GM23248 (cell line): Measurements from ENCODE around the gene TRMT1L. TPM values are rescaled to one million over a fixed set of nuclear protein-coding genes. Genes with fewer than 3 reads are reported as not detected.

Experiments
- DNase-seq: peaks from one replicate; pipeline ENCODE4 v3.0.0-alpha.2; 2015
- H2AFZ ChIP-seq: fragments of 200-600 bp; sonication (generic); 2 replicates; pipeline ENCODE4 v1.6.1; 2016; ENCODE audit warnings: antibody characterized with exemption
- H3F3A ChIP-seq: fragments of 200-600 bp; sonication (generic); 2 replicates; pipeline ENCODE4 v1.6.1; 2016; ENCODE audit warnings: mild to moderate bottlenecking, antibody characterized with exemption, mixed run types; ENCODE audit not compliant: insufficient read depth
- H3K27ac ChIP-seq: fragments of 200-600 bp; sonication (generic); 2 replicates; pipeline ENCODE4 v1.5.1; 2016; ENCODE audit warnings: mild to moderate bottlenecking
- H3K27me3 ChIP-seq: fragments of 200-600 bp; sonication (generic); replicated peaks from 2 replicates; pipeline ENCODE4 v1.6.1; 2016; ENCODE audit warnings: mild to moderate bottlenecking; ENCODE audit not compliant: insufficient read depth
- H3K36me3 ChIP-seq: fragments of 200-600 bp; sonication (generic); 2 replicates; pipeline ENCODE4 v1.6.1; 2016; ENCODE audit warnings: low read depth, mild to moderate bottlenecking
- H3K4me1 ChIP-seq: fragments of 200-600 bp; sonication (generic); 2 replicates; pipeline ENCODE4 v1.6.1; 2016; ENCODE audit warnings: mild to moderate bottlenecking; ENCODE audit not compliant: insufficient read depth
- H3K4me2 ChIP-seq: fragments of 200-600 bp; sonication (generic); one replicate; pipeline ENCODE4 v1.6.1; 2016; ENCODE audit warnings: mild to moderate bottlenecking; ENCODE audit not compliant: unreplicated experiment
- H3K4me3 ChIP-seq: fragments of 200-600 bp; sonication (generic); 2 replicates; pipeline ENCODE4 v1.5.1; 2016; ENCODE audit warnings: mild to moderate bottlenecking
- H3K79me2 ChIP-seq: fragments of 200-600 bp; sonication (generic); 2 replicates; pipeline ENCODE4 v1.6.1; 2016; ENCODE audit warnings: mild to moderate bottlenecking; ENCODE audit not compliant: insufficient read depth
- H3K9ac ChIP-seq: fragments of 200-600 bp; sonication (generic); 2 replicates; pipeline ENCODE4 v1.6.1; 2016; ENCODE audit warnings: mild to moderate bottlenecking
- H3K9me2 ChIP-seq: fragments of 200-600 bp; sonication (generic); 2 replicates; pipeline ENCODE4 v1.6.1; 2016; ENCODE audit warnings: mixed run types, mild to moderate bottlenecking, moderate library complexity; ENCODE audit not compliant: insufficient read depth
- H3K9me3 ChIP-seq: fragments of 200-600 bp; sonication (generic); one replicate; pipeline ENCODE4 v1.6.1; 2017; ENCODE audit warnings: low read depth
- H4K20me1 ChIP-seq: fragments of 200-600 bp; sonication (generic); 2 replicates; pipeline ENCODE4 v1.6.0; 2016; ENCODE audit not compliant: insufficient read depth
- EZH2 ChIP-seq: fragments of 200-600 bp; sonication (generic); IDR thresholded peaks from 2 replicates; pipeline ENCODE4 v1.6.1; 2018; ENCODE audit warnings: antibody characterized with exemption, mild to moderate bottlenecking; ENCODE audit not compliant: insufficient read depth, poor library complexity, severe bottlenecking
- EZH2phosphoT487 ChIP-seq: fragments of 200-600 bp; sonication (generic); IDR thresholded peaks from 2 replicates; pipeline ENCODE4 v1.6.1; 2018; ENCODE audit warnings: antibody characterized with exemption, moderate library complexity, mild to moderate bottlenecking, low read depth; ENCODE audit not compliant: insufficient read depth
- WGBS, 2 experiments: methylation state at CpG; one replicate each; pipeline ENCODE4 v1.1.6; 2015 to 2017; ENCODE audit warnings: low lambda C conversion rate in 2 of 2, low coverage in 1 of 2; ENCODE audit errors: missing lambda C conversion rate in 2 of 2; 5-methylcytosine and 5-hydroxymethylcytosine counted together
- in situ Hi-C: fragments of 300-500 bp; cut with MboI; formaldehyde crosslinking; loops from 2 replicates; pipeline ENCODE4 v1.15.0; 2020
- polyA plus RNA-seq: library from polyadenylated mRNA; unstranded; fragments of >200 nt; fragmentation: Nextera tagmentation; extraction: Ambion mirVana; gene quantifications from 2 replicates; pipeline ENCODE4 v1.2.1, GENCODE V29; 2016
- total RNA-seq: library from RNA; depleted of rRNA; stranded (reverse); fragments of >200 nt; shearing (Covaris generic); gene quantifications from 2 replicates; pipeline ENCODE4 v1.2.3, GENCODE V29; 2014; rRNA removed

Gene TRMT1L
- total and polyA plus RNA-seq, 2 experiments from 2014 or later, result 9.2 to 13.2 TPM

GRCh38 chr1:185073725-185074124 lies 83.0 kb downstream of the TRMT1L start:
- TF ChIP-seq EZH2phosphoT487 (no peak), EZH2 (no peak)
- H3K4me3 ChIP-seq, result no peak overlapping the region
- no peaks in the 10 kb centered on the region for H3K27me3 ChIP-seq
- peaks cover 10% of the 10 kb centered on the region; the same call in 1 of the 2 replicates for H3F3A ChIP-seq
- peak; percentile 42 for DNase-seq
- no peak overlapping the region for H3K27ac ChIP-seq
- H3K9me3 ChIP-seq, result no peaks in the 10 kb centered on the region
- peaks cover 15% of the 10 kb centered on the region; the same call in 1 of the 2 replicates for H3K4me1 ChIP-seq
- peaks cover 100% of the 10 kb centered on the region for H3K79me2 ChIP-seq
- no peak overlapping the region for H2AFZ ChIP-seq
- no peak overlapping the region for H3K4me2 ChIP-seq
- H3K9me2 ChIP-seq, result no peaks in the 10 kb centered on the region; the same call in 1 of the 2 replicates
- WGBS, 2 experiments, result 86 to 95% methylated on average over 2 of the region's 2 CpGs
- H3K36me3 ChIP-seq, result no peaks in the 10 kb centered on the region
- no peaks in the 10 kb centered on the region; the same call in 1 of the 2 replicates for H4K20me1 ChIP-seq
- H3K9ac ChIP-seq, result no peak overlapping the region
- in situ Hi-C loops, result no loop called here

GRCh38 chr1:185070051-185070450 lies 86.7 kb downstream of the TRMT1L start:
- Histone ChIP-seq H3F3A (peaks cover 10% of the 10 kb centered on the region; the same call in 1 of the 2 replicates), H2AFZ (no peak overlapping the region), H3K4me1 (peaks cover 15% of the 10 kb centered on the region; the same call in 1 of the 2 replicates), H3K36me3 (no peaks in the 10 kb centered on the region), H3K9ac (no peak overlapping the region), H4K20me1 (no peaks in the 10 kb centered on the region), H3K9me2 (no peaks in the 10 kb centered on the region), H3K79me2 (peaks cover 100% of the 10 kb centered on the region), H3K27ac (no peak overlapping the region), H3K4me3 (no peak overlapping the region), H3K9me3 (no peaks in the 10 kb centered on the region), H3K27me3 (no peaks in the 10 kb centered on the region), H3K4me2 (no peak overlapping the region)
- TF ChIP-seq EZH2phosphoT487 (no peak), EZH2 (no peak)
- in situ Hi-C loops, result no loop called here
- DNase-seq, result no peak

GRCh38 chr1:185069202-185069772 lies 87.5 kb downstream of the TRMT1L start:
- WGBS, 2 experiments, result 97 to 99% methylated on average over 4 of the region's 4 CpGs
- Histone ChIP-seq H3K9me2 (no peaks in the 10 kb centered on the region), H4K20me1 (no peaks in the 10 kb centered on the region), H3F3A (peaks cover 10% of the 10 kb centered on the region; the same call in 1 of the 2 replicates), H2AFZ (no peak overlapping the region), H3K9me3 (peaks cover 4% of the 10 kb centered on the region), H3K9ac (no peak overlapping the region), H3K36me3 (no peaks in the 10 kb centered on the region), H3K27ac (no peak overlapping the region), H3K4me3 (no peak overlapping the region), H3K4me2 (no peak overlapping the region), H3K4me1 (peaks cover 8% of the 10 kb centered on the region; the same call in 1 of the 2 replicates), H3K27me3 (no peaks in the 10 kb centered on the region), H3K79me2 (peaks cover 100% of the 10 kb centered on the region)
- in situ Hi-C loops, result no loop called here
- TF ChIP-seq EZH2 (no peak), EZH2phosphoT487 (no peak)
- DNase-seq, result no peak

GRCh38 chr1:185068341-185068740 lies 88.4 kb downstream of the TRMT1L start:
- peaks cover 100% of the 10 kb centered on the region for H3K79me2 ChIP-seq
- H3K4me1 ChIP-seq, result no peaks in the 10 kb centered on the region; the same call in none of the 2 replicates
- no peaks in the 10 kb centered on the region for H4K20me1 ChIP-seq
- H3K27ac ChIP-seq, result no peak overlapping the region
- no peak overlapping the region for H3K9ac ChIP-seq
- 0 out of 2 replicates have a peak, but pooled peaks cover 1% of the 10 kb centered on the region for H3F3A ChIP-seq
- no peak overlapping the region for H3K4me3 ChIP-seq
- peaks cover 4% of the 10 kb centered on the region for H3K9me3 ChIP-seq
- no peaks in the 10 kb centered on the region for H3K27me3 ChIP-seq
- no peak for DNase-seq
- no peaks in the 10 kb centered on the region for H3K36me3 ChIP-seq
- no peak overlapping the region for H3K4me2 ChIP-seq
- no peaks in the 10 kb centered on the region for H3K9me2 ChIP-seq
- TF ChIP-seq EZH2phosphoT487 (no peak), EZH2 (no peak)
- in situ Hi-C loops, result no loop called here
- H2AFZ ChIP-seq, result no peak overlapping the region

Other genes with a start within 250 kb of the TRMT1L start
- gene NIBAN1, start 182.4 kb downstream of the TRMT1L start, total RNA-seq, result 34.8 and 35.5 TPM in 2 replicates
- gene NIBAN1, start 182.4 kb downstream of the TRMT1L start, polyA plus RNA-seq, result 19.5 and 19.9 TPM in 2 replicates
- gene RNF2, start 111.4 kb downstream of the TRMT1L start, total RNA-seq, result 13.8 and 18.2 TPM in 2 replicates
- 16.7 and 19.6 TPM in 2 replicates for gene RNF2, start 111.4 kb downstream of the TRMT1L start, polyA plus RNA-seq
- 1.0 and 2.8 TPM in 2 replicates for gene SWT1, start 214 bp upstream of the TRMT1L start, total RNA-seq
- 1.6 and 2.8 TPM in 2 replicates for gene SWT1, start 214 bp upstream of the TRMT1L start, polyA plus RNA-seq
- 52.0 and 63.5 TPM in 2 replicates for gene IVNS1ABP, start 160.3 kb upstream of the TRMT1L start, total RNA-seq
- gene IVNS1ABP, start 160.3 kb upstream of the TRMT1L start, polyA plus RNA-seq, result 47.9 and 51.4 TPM in 2 replicates